Astrocyte (in vitro differentiated cells and primary cell): ENCODE measurements around the gene PAMR1. TPM values are rescaled to one million over a fixed set of nuclear protein-coding genes. Genes with fewer than 3 reads are reported as not detected.

ENCODE experiments used
- DNase-seq: peaks from one replicate; pipeline ENCODE4 v3.0.0-alpha.2; 2010; ENCODE audit warnings: low read depth
- FAIRE-seq: peaks from 2 replicates; lab custom pipeline; 2011; peaks lifted over from hg19 to GRCh38; lab: Jason Lieb, UNC
- H2AFZ ChIP-seq: 2 replicates; pipeline ENCODE4 v1.6.0; 2012; ENCODE audit warnings: low read depth, low read length, inconsistent platforms
- H3K27ac ChIP-seq: 2 replicates; pipeline ENCODE4 v1.5.1; 2011; ENCODE audit warnings: low read depth, low read length, inconsistent platforms
- H3K27me3 ChIP-seq: 2 replicates; pipeline ENCODE4 v1.6.0; 2011; ENCODE audit warnings: low read length, inconsistent platforms; ENCODE audit not compliant: insufficient read depth
- H3K36me3 ChIP-seq: 2 replicates; pipeline ENCODE4 v1.5.1; 2011; ENCODE audit warnings: low read length, inconsistent platforms; ENCODE audit not compliant: insufficient read depth
- H3K4me1 ChIP-seq: 2 replicates; pipeline ENCODE4 v1.5.1; 2011; ENCODE audit warnings: low read length, inconsistent platforms; ENCODE audit not compliant: insufficient read depth
- H3K4me2 ChIP-seq: 2 replicates; pipeline ENCODE4 v1.6.0; 2012; ENCODE audit warnings: low read length, inconsistent platforms
- H3K4me3 ChIP-seq: 2 replicates; pipeline ENCODE4 v1.5.1; 2011; ENCODE audit warnings: low read depth, mild to moderate bottlenecking, low read length, inconsistent platforms; ENCODE audit not compliant: insufficient read depth
- H3K79me2 ChIP-seq: 2 replicates; pipeline ENCODE4 v1.6.0; 2012; ENCODE audit warnings: mild to moderate bottlenecking, low read length, inconsistent platforms; ENCODE audit not compliant: insufficient read depth
- H3K9ac ChIP-seq: 2 replicates; pipeline ENCODE4 v1.6.0; 2012; ENCODE audit warnings: mild to moderate bottlenecking, low read length, inconsistent platforms
- H3K9me3 ChIP-seq: 2 replicates; pipeline ENCODE4 v1.5.1; 2012; ENCODE audit warnings: low read depth, mild to moderate bottlenecking, low read length, inconsistent platforms; ENCODE audit not compliant: insufficient read depth
- H4K20me1 ChIP-seq: 2 replicates; pipeline ENCODE4 v1.6.0; 2012; ENCODE audit warnings: low read length, inconsistent platforms; ENCODE audit not compliant: insufficient read depth
- H3K27ac Mint-ChIP-seq: one replicate; pipeline ENCODE4 v1.8.0; 2021; ENCODE audit warnings: mild to moderate bottlenecking, mixed read lengths; ENCODE audit not compliant: unreplicated experiment
- H3K27me3 Mint-ChIP-seq: one replicate; pipeline ENCODE4 v1.8.0; 2021; ENCODE audit warnings: low read depth, mixed read lengths; ENCODE audit not compliant: unreplicated experiment
- H3K36me3 Mint-ChIP-seq: one replicate; pipeline ENCODE4 v1.8.0; 2021; ENCODE audit warnings: low read depth, mixed read lengths; ENCODE audit not compliant: unreplicated experiment
- H3K4me1 Mint-ChIP-seq: one replicate; pipeline ENCODE4 v1.8.0; 2021; ENCODE audit warnings: low read depth, mixed read lengths; ENCODE audit not compliant: unreplicated experiment
- H3K4me3 Mint-ChIP-seq: one replicate; pipeline ENCODE4 v1.8.0; 2021; ENCODE audit warnings: mild to moderate bottlenecking, moderate library complexity, mixed read lengths; ENCODE audit not compliant: unreplicated experiment
- H3K9me3 Mint-ChIP-seq: one replicate; pipeline ENCODE4 v1.8.0; 2021; ENCODE audit warnings: mild to moderate bottlenecking, mixed read lengths; ENCODE audit not compliant: unreplicated experiment
- CTCF ChIP-seq: IDR thresholded peaks from 2 replicates; pipeline ENCODE4 v1.5.1; 2011; ENCODE audit warnings: low read depth, mild to moderate bottlenecking, inconsistent platforms, low read length, moderate library complexity; ENCODE audit not compliant: insufficient read depth
- EZH2 ChIP-seq: IDR thresholded peaks from 2 replicates; pipeline ENCODE4 v1.6.1; 2012; ENCODE audit warnings: mild to moderate bottlenecking, low read length, inconsistent platforms; ENCODE audit not compliant: insufficient read depth
- total RNA-seq: library from RNA; stranded (reverse); gene quantifications from 2 replicates; pipeline ENCODE4 v1.2.1, GENCODE V29; 2021

Gene PAMR1
- total RNA-seq, 1 donor from 2014 or later = 12.6 TPM

GRCh38 chr11:35473795-35474374, 51.5 kb downstream of the PAMR1 start:
- H3K4me1 Mint-ChIP-seq = no peaks in the 10 kb centered on the region
- TF ChIP-seq EZH2 (no peak), CTCF (no peak)
- peaks cover 34% of the 10 kb centered on the region for H3K27me3 Mint-ChIP-seq
- no peaks in the 10 kb centered on the region for H3K27me3 ChIP-seq
- no peaks in the 10 kb centered on the region for H3K4me1 ChIP-seq
- no peak overlapping the region for H3K9ac ChIP-seq
- H3K4me3 ChIP-seq = no peak overlapping the region
- H4K20me1 ChIP-seq = no peaks in the 10 kb centered on the region
- no peaks in the 10 kb centered on the region for H3K79me2 ChIP-seq
- no peak overlapping the region for H3K27ac ChIP-seq
- H2AFZ ChIP-seq = no peak overlapping the region
- H3K9me3 Mint-ChIP-seq = no peaks in the 10 kb centered on the region
- H3K36me3 Mint-ChIP-seq = peaks cover 13% of the 10 kb centered on the region
- H3K36me3 ChIP-seq = no peaks in the 10 kb centered on the region
- no peak overlapping the region for H3K4me2 ChIP-seq
- no peak overlapping the region for H3K4me3 Mint-ChIP-seq
- FAIRE-seq = no peak
- no peak overlapping the region for H3K27ac Mint-ChIP-seq
- no peak for DNase-seq
- no peaks in the 10 kb centered on the region for H3K9me3 ChIP-seq

GRCh38 chr11:35470616-35471015, 54.8 kb downstream of the PAMR1 start:
- TF ChIP-seq CTCF (no peak), EZH2 (no peak)
- H3K4me3 Mint-ChIP-seq = no peak overlapping the region
- Histone ChIP-seq H3K4me2 (no peak overlapping the region), H3K9ac (no peak overlapping the region), H3K4me1 (no peaks in the 10 kb centered on the region), H3K36me3 (no peaks in the 10 kb centered on the region), H3K4me3 (no peak overlapping the region), H3K79me2 (no peaks in the 10 kb centered on the region), H2AFZ (no peak overlapping the region), H3K9me3 (no peaks in the 10 kb centered on the region), H4K20me1 (no peaks in the 10 kb centered on the region), H3K27ac (no peak overlapping the region), H3K27me3 (no peaks in the 10 kb centered on the region)
- H3K27ac Mint-ChIP-seq = no peak overlapping the region
- H3K36me3 Mint-ChIP-seq = peaks cover 22% of the 10 kb centered on the region
- no peaks in the 10 kb centered on the region for H3K9me3 Mint-ChIP-seq
- peaks cover 35% of the 10 kb centered on the region for H3K27me3 Mint-ChIP-seq
- no peaks in the 10 kb centered on the region for H3K4me1 Mint-ChIP-seq
- FAIRE-seq (no peak), DNase-seq (no peak)

- Histone ChIP-seq H3K9me3 (no peaks in the 10 kb centered on the region), H3K79me2 (no peaks in the 10 kb centered on the region), H3K9ac (no peak overlapping the region), H3K4me3 (no peak overlapping the region), H4K20me1 (no peaks in the 10 kb centered on the region), H3K27ac (no peak overlapping the region), H3K4me2 (no peak overlapping the region), H3K4me1 (peaks cover 3% of the 10 kb centered on the region), H3K27me3 (no peaks in the 10 kb centered on the region), H2AFZ (no peak overlapping the region), H3K36me3 (no peaks in the 10 kb centered on the region)
- peaks cover 19% of the 10 kb centered on the region for H3K36me3 Mint-ChIP-seq
- no peaks in the 10 kb centered on the region for H3K4me1 Mint-ChIP-seq
- no peak for DNase-seq
- H3K27me3 Mint-ChIP-seq = peaks cover 25% of the 10 kb centered on the region
- H3K4me3 Mint-ChIP-seq = no peak overlapping the region
- no peak for TF ChIP-seq EZH2
- TF ChIP-seq CTCF = no peak
- FAIRE-seq = no peak
- H3K9me3 Mint-ChIP-seq = no peaks in the 10 kb centered on the region
- H3K27ac Mint-ChIP-seq = no peak overlapping the region
These were observed 59.4 kb downstream of the PAMR1 start for GRCh38 chr11:35466058-35466457.
